IPS-15b (cell line): ENCODE measurements around the gene PITPNM3.

Experiments used
- H3K27me3 ChIP-seq: one replicate; pipeline ENCODE4 v1.6.1; 2013; ENCODE audit warnings: low read length; ENCODE audit not compliant: control insufficient read depth, insufficient read depth
- H3K36me3 ChIP-seq: one replicate; pipeline ENCODE4 v1.6.1; 2013; ENCODE audit warnings: low read length; ENCODE audit not compliant: control insufficient read depth, insufficient read depth
- H3K4me1 ChIP-seq: one replicate; pipeline ENCODE4 v1.6.1; 2013; ENCODE audit warnings: mild to moderate bottlenecking, low read length; ENCODE audit not compliant: control insufficient read depth, insufficient read depth
- H3K4me3 ChIP-seq: one replicate; pipeline ENCODE4 v1.5.1; 2013; ENCODE audit warnings: low read depth, low read length
- H3K9ac ChIP-seq: one replicate; pipeline ENCODE4 v1.6.1; 2013; ENCODE audit warnings: low read depth, mild to moderate bottlenecking, low read length
- H3K9me3 ChIP-seq: one replicate; pipeline ENCODE4 v1.6.1; 2013; ENCODE audit warnings: mild to moderate bottlenecking, low read length; ENCODE audit not compliant: control insufficient read depth, insufficient read depth

PITPNM3 gene

GRCh38 chr17:6428207-6428965 is 128.0 kb downstream of the PITPNM3 start:
- Histone ChIP-seq H3K9ac (no peak overlapping the region), H3K9me3 (no peaks in the 10 kb centered on the region), H3K4me1 (no peaks in the 10 kb centered on the region), H3K27me3 (no peaks in the 10 kb centered on the region), H3K36me3 (no peaks in the 10 kb centered on the region), H3K4me3 (no peak overlapping the region)

DNA sequence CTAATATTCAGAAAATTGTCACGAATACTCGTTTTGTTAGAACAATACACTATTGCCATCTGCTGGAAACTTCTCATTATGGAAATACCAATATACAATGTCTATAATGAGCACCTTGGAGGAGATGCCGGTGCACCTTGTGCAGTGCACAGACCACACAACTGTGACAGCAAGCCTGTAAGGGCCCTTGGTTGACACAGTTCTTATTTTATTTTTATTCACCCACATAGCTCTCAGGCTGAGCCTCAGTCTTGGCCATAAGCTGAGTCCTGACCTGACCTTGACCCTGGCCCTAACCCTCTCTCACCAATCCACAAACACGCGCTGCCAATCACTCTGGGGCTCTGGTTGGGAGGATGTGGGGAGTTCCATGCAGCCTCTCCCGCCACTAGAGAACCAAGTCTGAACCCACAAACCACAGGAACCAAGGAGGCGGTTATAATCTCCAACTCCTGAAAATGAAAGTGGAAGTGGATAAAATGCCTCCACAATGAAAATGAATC is 129.0 kb downstream of the PITPNM3 start:
- no peak overlapping the region for H3K9ac ChIP-seq
- no peaks in the 10 kb centered on the region for H3K9me3 ChIP-seq
- H3K4me1 ChIP-seq = no peaks in the 10 kb centered on the region
- no peaks in the 10 kb centered on the region for H3K36me3 ChIP-seq
- no peaks in the 10 kb centered on the region for H3K27me3 ChIP-seq
- no peak overlapping the region for H3K4me3 ChIP-seq

GRCh38 chr17:6426356-6427101 is 129.8 kb downstream of the PITPNM3 start:
- Histone ChIP-seq H3K27me3 (no peaks in the 10 kb centered on the region), H3K4me1 (no peaks in the 10 kb centered on the region), H3K4me3 (no peak overlapping the region), H3K9ac (no peak overlapping the region), H3K9me3 (no peaks in the 10 kb centered on the region), H3K36me3 (no peaks in the 10 kb centered on the region)

GRCh38 chr17:6425407-6425806 is 130.9 kb downstream of the PITPNM3 start:
- Histone ChIP-seq H3K36me3 (no peaks in the 10 kb centered on the region), H3K4me1 (no peaks in the 10 kb centered on the region), H3K9me3 (no peaks in the 10 kb centered on the region), H3K9ac (no peak overlapping the region), H3K4me3 (no peak overlapping the region), H3K27me3 (no peaks in the 10 kb centered on the region)

- Histone ChIP-seq H3K9me3 (no peaks in the 10 kb centered on the region), H3K9ac (no peak overlapping the region), H3K4me3 (no peak overlapping the region), H3K27me3 (no peaks in the 10 kb centered on the region), H3K36me3 (no peaks in the 10 kb centered on the region), H3K4me1 (peaks cover 3% of the 10 kb centered on the region)
Observed at GRCh38 chr17:6423931-6424330, 132.4 kb downstream of the PITPNM3 start.

DNA sequence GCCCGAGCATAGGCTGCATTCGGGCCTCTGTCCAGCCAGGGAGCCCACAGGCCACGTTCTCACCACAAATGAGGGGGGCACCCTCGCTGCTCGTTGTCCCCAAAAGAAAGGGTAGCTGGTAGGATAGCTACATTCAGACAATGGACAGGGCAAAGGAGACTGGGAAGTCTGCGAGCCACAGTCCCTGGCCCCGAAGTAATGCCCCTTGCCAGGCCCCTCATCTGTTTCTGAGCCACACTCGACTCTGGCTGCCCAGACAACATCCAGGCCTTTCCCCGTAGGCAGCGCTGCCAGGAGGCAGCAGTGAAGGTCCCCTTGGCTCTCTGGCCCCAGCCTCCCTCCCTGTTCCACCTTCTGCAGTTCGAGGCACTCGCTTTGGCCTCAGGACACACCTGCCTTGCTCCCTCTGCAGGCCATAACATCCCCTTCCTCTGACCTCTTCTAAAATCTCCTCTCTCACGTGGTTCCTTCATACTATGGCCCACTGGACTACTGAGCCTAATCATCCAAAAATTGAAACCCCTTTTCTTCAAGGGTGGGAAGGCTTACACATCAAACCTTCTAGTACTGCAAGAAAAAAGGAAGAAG is 133.6 kb downstream of the PITPNM3 start:
- H3K9me3 ChIP-seq = no peaks in the 10 kb centered on the region
- peaks cover 3% of the 10 kb centered on the region for H3K4me1 ChIP-seq
- H3K36me3 ChIP-seq = no peaks in the 10 kb centered on the region
- H3K4me3 ChIP-seq = no peak overlapping the region
- no peaks in the 10 kb centered on the region for H3K27me3 ChIP-seq
- H3K9ac ChIP-seq = no peak overlapping the region

GRCh38 chr17:6421700-6422604 is 134.4 kb downstream of the PITPNM3 start:
- H3K9ac ChIP-seq = no peak overlapping the region
- no peaks in the 10 kb centered on the region for H3K36me3 ChIP-seq
- peaks cover 3% of the 10 kb centered on the region for H3K4me1 ChIP-seq
- no peaks in the 10 kb centered on the region for H3K27me3 ChIP-seq
- no peaks in the 10 kb centered on the region for H3K9me3 ChIP-seq
- H3K4me3 ChIP-seq = no peak overlapping the region

GRCh38 chr17:6420173-6420641 is 136.1 kb downstream of the PITPNM3 start:
- Histone ChIP-seq H3K36me3 (no peaks in the 10 kb centered on the region), H3K9me3 (no peaks in the 10 kb centered on the region), H3K9ac (no peak overlapping the region), H3K27me3 (no peaks in the 10 kb centered on the region), H3K4me1 (peaks cover 3% of the 10 kb centered on the region), H3K4me3 (peak overlapping the region; percentile 39)

DNA sequence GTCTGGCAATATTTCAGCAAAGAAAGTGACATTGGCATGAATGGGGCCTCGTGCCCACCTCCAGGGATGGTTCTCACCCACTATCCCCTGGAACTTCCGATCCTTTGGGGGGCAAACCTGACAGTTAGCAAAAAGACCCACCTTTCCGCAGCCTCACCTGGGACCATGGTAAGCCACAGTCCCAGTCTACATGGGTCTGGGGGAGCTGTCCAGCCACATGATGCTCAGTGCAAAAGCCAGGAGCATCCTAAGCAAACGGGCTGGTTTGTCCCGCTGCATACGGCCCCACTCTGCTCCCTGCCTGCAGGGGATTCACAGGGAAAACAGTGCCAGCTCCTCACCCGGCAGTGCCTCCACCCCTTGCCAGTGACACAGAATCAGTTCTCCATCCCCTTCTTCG is 140.7 kb downstream of the PITPNM3 start:
- Histone ChIP-seq H3K36me3 (no peaks in the 10 kb centered on the region), H3K4me1 (peaks cover 3% of the 10 kb centered on the region), H3K27me3 (no peaks in the 10 kb centered on the region), H3K9ac (no peak overlapping the region), H3K9me3 (no peaks in the 10 kb centered on the region), H3K4me3 (no peak overlapping the region)

DNA sequence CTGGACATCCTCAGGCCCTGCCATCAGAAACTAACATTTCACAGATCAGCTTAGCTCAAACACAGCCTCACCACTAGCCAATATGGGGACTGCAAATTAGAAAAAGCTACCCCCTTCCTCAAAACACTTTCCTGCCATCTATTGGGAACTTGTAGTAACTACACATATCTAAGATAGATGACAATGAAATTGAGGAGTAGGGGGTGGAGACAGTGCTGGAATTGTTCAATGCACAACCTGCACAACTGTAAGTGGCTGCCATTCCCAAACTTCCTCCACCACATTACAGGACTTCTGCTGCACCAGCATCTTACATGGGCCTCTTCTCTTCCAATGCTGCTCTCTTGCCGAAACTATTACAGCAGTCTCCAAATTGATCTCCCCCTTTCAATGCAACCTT is 143.3 kb downstream of the PITPNM3 start:
- Histone ChIP-seq H3K9ac (no peak overlapping the region), H3K4me1 (no peaks in the 10 kb centered on the region), H3K4me3 (no peak overlapping the region), H3K36me3 (no peaks in the 10 kb centered on the region), H3K27me3 (no peaks in the 10 kb centered on the region), H3K9me3 (no peaks in the 10 kb centered on the region)

GRCh38 chr17:6408735-6409134 is 147.6 kb downstream of the PITPNM3 start:
- Histone ChIP-seq H3K27me3 (no peaks in the 10 kb centered on the region), H3K9me3 (no peaks in the 10 kb centered on the region)

More at GRCh38 chr17:6408735-6409134, 147.6 kb downstream of the PITPNM3 start:
- Histone ChIP-seq H3K4me3 (no peak overlapping the region), H3K9ac (no peak overlapping the region), H3K36me3 (no peaks in the 10 kb centered on the region), H3K4me1 (no peaks in the 10 kb centered on the region)
